Esophagus squamous epithelium (tissue), 5 donors: ENCODE measurements around the gene TUBD1. TPM values are rescaled to one million over a fixed set of nuclear protein-coding genes. Genes with fewer than 3 reads are reported as not detected.

Experiments used
- DNase-seq: peaks from one replicate; lab custom pipeline; 2025; lab: John Stamatoyannopoulos, UW
- H3K27ac ChIP-seq, 4 donors: fragments of 200-600 bp; sonication (generic); one replicate each; pipeline ENCODE4 v1.5.1; 2016 to 2019; ENCODE audit warnings: mild to moderate bottlenecking in 1 of 4
- H3K27me3 ChIP-seq, 4 donors: fragments of 200-600 bp; sonication (generic); 1 replicate in 3 of 4; 2 replicates in 1 of 4; pipeline versions ENCODE4 v1.5.1 to v1.6.0; 2017 to 2021; ENCODE audit warnings: antibody characterized with exemption in 1 of 4
- H3K36me3 ChIP-seq, 3 donors: fragments of 200-600 bp; sonication (generic); one replicate each; pipeline ENCODE4 v1.5.1; 2016 to 2019
- H3K4me1 ChIP-seq, 3 donors: fragments of 200-600 bp; sonication (generic); one replicate each; pipeline ENCODE4 v1.5.1; 2017 to 2019
- H3K4me3 ChIP-seq, 4 donors: fragments of 200-600 bp; sonication (generic); 1 replicate in 3 of 4; 2 replicates in 1 of 4; pipeline ENCODE4 v1.5.1; 2016 to 2019; ENCODE audit warnings: mild to moderate bottlenecking in 2 of 4, moderate library complexity in 1 of 4
- H3K9me3 ChIP-seq, 3 donors: fragments of 200-600 bp; sonication (generic); one replicate each; pipeline ENCODE4 v1.5.1; 2016 to 2019
- POLR2A ChIP-seq, 4 donors: fragments of 450-650 bp; IDR thresholded peaks; one replicate each; pipeline ENCODE4 v1.6.1; 2017; ENCODE audit warnings: antibody characterized with exemption in 4 of 4, mild to moderate bottlenecking in 4 of 4, moderate library complexity in 3 of 4
- WGBS, 2 donors: methylation state at CpG; one replicate each; pipeline ENCODE4 v1.1.5; 2018; 5-methylcytosine and 5-hydroxymethylcytosine counted together
- intact Hi-C: fragments of 100-400 bp; cut with DNase I; formaldehyde crosslinking; loops from one replicate; pipeline ENCODE4 v1.15.0; 2022
- total RNA-seq, 4 donors: library from RNA; depleted of rRNA; stranded (reverse); fragments of >200 nt; gene quantifications; one replicate each; pipeline ENCODE4 v1.1.0, GENCODE V29; 2016
- TF ChIP-seq, protein P1 (sequence below), 6 experiments: fragments of 450-650 bp in 4 of 6; fragments of 200-600 bp in 2 of 6; sonication (generic) in 2 of 6; IDR thresholded peaks; one replicate each; pipeline ENCODE4 v1.5.1; 2016 to 2019; ENCODE audit warnings: antibody characterized with exemption in 6 of 6, mild to moderate bottlenecking in 4 of 6, moderate library complexity in 4 of 6
- donor health status: DM: yes; HTN: yes; CAD: no.

TUBD1 gene
- total RNA-seq, 4 donors from 2014 or later, result 8.0 to 16.0 (median 12.5) TPM

- H3K27ac ChIP-seq, result peak overlapping the region; percentile 89 to 99 (median 92)
- peaks cover 47 to 100% (median 92%) of the 10 kb centered on the region in 3 donors for H3K4me1 ChIP-seq
- intact Hi-C loops, result no loop called here
- no peaks in the 10 kb centered on the region for H3K36me3 ChIP-seq
- no peaks in the 10 kb centered on the region for H3K9me3 ChIP-seq
- TF ChIP-seq, protein P1, sequence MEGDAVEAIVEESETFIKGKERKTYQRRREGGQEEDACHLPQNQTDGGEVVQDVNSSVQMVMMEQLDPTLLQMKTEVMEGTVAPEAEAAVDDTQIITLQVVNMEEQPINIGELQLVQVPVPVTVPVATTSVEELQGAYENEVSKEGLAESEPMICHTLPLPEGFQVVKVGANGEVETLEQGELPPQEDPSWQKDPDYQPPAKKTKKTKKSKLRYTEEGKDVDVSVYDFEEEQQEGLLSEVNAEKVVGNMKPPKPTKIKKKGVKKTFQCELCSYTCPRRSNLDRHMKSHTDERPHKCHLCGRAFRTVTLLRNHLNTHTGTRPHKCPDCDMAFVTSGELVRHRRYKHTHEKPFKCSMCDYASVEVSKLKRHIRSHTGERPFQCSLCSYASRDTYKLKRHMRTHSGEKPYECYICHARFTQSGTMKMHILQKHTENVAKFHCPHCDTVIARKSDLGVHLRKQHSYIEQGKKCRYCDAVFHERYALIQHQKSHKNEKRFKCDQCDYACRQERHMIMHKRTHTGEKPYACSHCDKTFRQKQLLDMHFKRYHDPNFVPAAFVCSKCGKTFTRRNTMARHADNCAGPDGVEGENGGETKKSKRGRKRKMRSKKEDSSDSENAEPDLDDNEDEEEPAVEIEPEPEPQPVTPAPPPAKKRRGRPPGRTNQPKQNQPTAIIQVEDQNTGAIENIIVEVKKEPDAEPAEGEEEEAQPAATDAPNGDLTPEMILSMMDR (IDR thresholded peaks at IDR 0.05), result no peak
- no peak for TF ChIP-seq POLR2A (IDR thresholded peaks at IDR 0.05)
- 50 to 55% methylated on average over 7 of the region's 7 CpGs for WGBS, 2 donors
- no peak for DNase-seq
- no peak overlapping the region for H3K4me3 ChIP-seq
- H3K27me3 ChIP-seq, result no peaks in the 10 kb centered on the region
Measured at GRCh38 chr17:59848778-59849177, 44.0 kb downstream of the TUBD1 start.

DNA sequence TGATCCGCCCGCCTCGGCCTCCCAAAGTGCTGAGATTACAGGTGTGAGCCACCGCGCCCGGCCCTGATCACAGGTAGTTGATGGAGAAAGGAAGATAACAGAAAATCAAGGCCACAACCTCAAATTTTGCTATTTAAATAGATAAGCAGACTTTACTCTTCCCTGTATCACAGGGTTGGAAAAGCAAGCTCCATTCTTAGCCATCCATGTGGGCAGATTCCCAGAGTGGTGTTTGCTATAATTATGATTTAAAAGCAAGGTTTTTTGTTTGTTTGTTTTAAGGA lies 44.4 kb downstream of the TUBD1 start:
- Histone ChIP-seq H3K4me3 (no peak overlapping the region), H3K27ac (peak overlapping the region; percentile 89 to 99 (median 92)), H3K9me3 (no peaks in the 10 kb centered on the region), H3K27me3 (no peaks in the 10 kb centered on the region), H3K4me1 (peaks cover 43 to 100% (median 87%) of the 10 kb centered on the region in 3 donors), H3K36me3 (no peaks in the 10 kb centered on the region)
- TF ChIP-seq, protein P1 (IDR thresholded peaks at IDR 0.05), result no peak
- TF ChIP-seq POLR2A (IDR thresholded peaks at IDR 0.05), result no peak
- no peak for DNase-seq
- 96 to 98% methylated on average over 6 of the region's 6 CpGs for WGBS, 2 donors
- intact Hi-C loops, result no loop called here

- WGBS, 2 donors, result 11 to 19% methylated on average over 6 to 7 of the region's 7 CpGs
- Histone ChIP-seq H3K36me3 (no peaks in the 10 kb centered on the region), H3K27me3 (no peaks in the 10 kb centered on the region), H3K4me3 (peak overlapping the region in 3 of 4 donors; percentile 6 to 30 (median 18)), H3K4me1 (peaks cover 34 to 100% (median 75%) of the 10 kb centered on the region in 3 donors), H3K27ac (peak overlapping the region; percentile 89 to 99 (median 92)), H3K9me3 (no peaks in the 10 kb centered on the region)
- no peak for DNase-seq
- intact Hi-C loops, result no loop called here
- TF ChIP-seq, protein P1 (IDR thresholded peaks at IDR 0.05), result no peak
- TF ChIP-seq POLR2A (IDR thresholded peaks at IDR 0.05), result no peak
Measured at GRCh38 chr17:59846394-59847165, 46.2 kb downstream of the TUBD1 start.

GRCh38 chr17:59845595-59846393 lies 46.9 kb downstream of the TUBD1 start:
- no peaks in the 10 kb centered on the region for H3K9me3 ChIP-seq
- WGBS, 2 donors, result 7 to 13% methylated on average over 3 of the region's 3 CpGs
- no peak for TF ChIP-seq POLR2A (IDR thresholded peaks at IDR 0.05)
- TF ChIP-seq, protein P1 (IDR thresholded peaks at IDR 0.05), result peak in 2 of 6 experiments; percentile 19 to 37
- no peaks in the 10 kb centered on the region for H3K27me3 ChIP-seq
- no peak for DNase-seq
- intact Hi-C loops, result no loop called here
- H3K4me1 ChIP-seq, result peaks cover 37 to 100% (median 67%) of the 10 kb centered on the region in 3 donors
- H3K4me3 ChIP-seq, result peak overlapping the region in 3 of 4 donors; percentile 14 to 30 (median 18)
- peaks cover 0 to 5% (median 0%) of the 10 kb centered on the region in 3 donors for H3K36me3 ChIP-seq
- H3K27ac ChIP-seq, result peak overlapping the region; percentile 89 to 99 (median 92)
